IPS-NIHi7 (cell line): ENCODE results near the gene EXOC6.
A peak's percentile ranks its signal among the peaks of the same experiment; 100 is the strongest.

Experiments
- DNase-seq: peaks from one replicate; pipeline ENCODE4 v3.0.0; 2012; ENCODE audit warnings: mixed read lengths; ENCODE audit errors: extremely low spot score

The EXOC6 gene

DNA sequence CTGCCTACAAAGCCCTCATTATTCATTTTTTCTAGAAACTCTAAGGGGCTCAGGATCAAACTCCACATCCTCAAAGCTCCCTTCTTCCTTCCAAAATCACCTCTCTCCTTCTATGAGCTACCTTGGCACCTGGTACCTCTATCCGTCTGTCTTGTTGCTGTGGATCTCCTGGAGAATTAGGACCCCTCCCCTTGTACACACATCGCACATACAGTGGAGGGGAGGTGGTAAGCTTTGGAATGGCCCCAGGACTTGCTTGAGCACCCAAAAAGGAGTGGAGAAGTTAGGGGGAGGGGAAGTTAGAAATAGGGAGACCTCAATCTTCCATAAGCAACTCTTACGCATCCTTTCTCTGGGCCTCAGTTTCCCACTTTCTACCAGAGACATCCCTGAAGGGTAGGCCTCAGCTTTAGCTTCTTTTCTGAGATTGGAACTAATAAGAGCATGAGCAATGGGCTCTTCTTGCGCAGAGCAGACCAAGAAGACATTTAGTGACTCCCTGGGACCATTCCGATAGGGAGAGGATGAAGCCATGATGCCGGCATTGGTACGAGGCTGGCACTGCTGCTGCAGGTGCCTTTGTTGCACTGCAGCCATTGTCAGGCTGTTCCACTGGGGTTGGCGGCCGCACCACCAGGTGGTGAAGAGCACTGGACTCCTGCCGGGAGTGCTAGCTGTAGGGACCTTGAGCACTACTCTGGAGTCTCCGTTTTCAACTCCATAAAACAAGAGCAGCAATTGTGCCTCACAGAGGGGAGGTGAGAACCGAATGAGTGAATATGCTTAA lies 216.7 kb downstream of the EXOC6 start:
- DNase-seq = no peak

DNA sequence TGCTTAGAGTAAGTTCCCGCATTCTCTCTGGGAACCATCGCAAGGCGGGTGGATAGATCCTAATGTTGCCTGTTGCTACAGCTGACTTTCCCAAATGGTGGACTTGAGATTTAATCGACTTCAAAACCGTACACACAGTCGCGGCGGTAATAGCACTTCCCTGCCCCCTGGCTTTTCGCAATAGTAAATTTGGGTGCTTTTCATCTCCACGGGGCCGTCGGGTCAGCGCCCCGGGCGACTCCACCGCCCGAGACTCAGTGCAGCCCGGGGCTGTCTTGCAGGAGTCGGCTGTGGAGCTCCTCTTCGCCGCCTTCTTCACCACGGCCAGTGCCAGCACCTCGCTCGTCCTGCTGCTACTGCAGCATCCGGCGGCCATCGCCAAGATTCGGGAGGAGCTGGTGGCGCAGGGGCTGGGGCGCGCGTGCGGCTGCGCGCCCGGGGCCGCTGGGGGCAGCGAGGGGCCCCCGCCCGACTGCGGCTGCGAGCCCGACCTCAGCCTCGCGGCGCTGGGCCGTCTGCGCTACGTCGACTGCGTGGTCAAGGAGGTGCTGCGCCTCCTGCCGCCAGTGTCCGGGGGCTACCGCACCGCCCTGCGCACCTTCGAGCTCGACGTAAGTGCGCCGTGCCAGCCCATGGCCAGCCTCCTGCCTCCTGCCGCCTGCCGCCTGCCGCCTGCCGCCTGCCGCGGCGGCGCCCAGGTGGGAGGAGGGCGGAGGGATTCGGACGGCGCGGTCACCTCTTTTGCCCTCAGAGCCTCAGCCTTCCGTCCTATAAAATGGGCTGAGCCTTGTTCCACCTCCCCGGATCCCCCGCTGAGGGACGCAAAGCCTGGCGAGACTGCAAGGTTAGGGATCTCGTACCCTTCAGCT lies 217.6 kb downstream of the EXOC6 start:
- DNase-seq = peak; percentile 48

DNA sequence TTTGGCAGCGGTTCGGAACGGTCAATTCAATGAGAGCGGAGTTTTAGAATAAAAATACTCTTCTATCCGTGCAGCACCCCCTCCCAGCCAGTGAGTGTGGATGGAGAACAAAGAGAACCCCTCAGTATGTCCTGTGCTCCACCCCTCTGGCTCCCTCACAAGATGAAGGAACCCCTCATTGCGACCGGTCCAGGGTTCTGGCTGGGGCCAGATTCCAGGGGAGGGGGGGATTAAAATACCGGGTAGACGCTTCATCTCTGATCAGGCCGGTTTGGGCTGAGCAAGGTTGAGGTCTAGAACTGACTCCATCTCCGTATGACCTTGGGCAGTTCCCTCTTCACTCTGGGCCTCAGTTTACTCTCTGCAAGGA lies 218.2 kb downstream of the EXOC6 start:
- no peak for DNase-seq

- DNase-seq = no peak
These were observed 219.4 kb downstream of the EXOC6 start for GRCh38 chr10:93067443-93068365.

DNA sequence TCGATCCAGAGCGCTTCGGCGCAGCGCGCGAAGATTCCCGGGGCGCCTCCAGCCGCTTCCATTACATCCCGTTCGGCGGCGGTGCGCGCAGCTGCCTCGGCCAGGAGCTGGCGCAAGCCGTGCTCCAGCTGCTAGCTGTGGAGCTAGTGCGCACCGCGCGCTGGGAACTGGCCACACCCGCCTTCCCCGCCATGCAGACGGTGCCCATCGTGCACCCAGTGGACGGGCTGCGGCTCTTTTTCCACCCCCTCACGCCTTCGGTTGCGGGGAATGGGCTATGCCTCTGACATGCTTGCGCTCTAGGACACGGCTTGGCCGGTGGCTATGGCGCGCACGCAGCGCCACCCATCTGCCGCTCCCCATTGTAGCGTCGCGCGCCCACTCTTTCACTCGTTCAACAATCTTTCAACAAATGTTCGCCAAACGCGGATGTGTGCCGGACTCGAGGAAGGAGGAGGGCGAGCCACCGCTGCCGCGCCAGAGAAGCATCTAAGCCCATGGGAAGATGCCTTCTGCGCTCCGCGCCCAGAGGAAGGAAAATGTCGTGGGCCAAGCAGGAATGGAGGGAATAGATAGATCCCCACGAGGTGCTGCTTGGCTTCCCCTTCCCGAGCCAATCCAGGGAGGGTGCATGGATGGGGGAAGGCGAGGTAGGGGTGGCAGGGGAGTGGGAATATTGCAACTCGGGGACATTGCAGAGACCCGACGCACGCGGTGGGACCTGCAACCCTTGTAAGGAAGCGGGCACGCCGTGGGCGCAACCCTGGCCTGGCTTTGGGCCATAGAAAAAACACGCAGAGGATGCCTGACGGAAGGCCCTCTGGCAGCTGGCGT lies 220.3 kb downstream of the EXOC6 start:
- DNase-seq = peak; percentile 46

DNA sequence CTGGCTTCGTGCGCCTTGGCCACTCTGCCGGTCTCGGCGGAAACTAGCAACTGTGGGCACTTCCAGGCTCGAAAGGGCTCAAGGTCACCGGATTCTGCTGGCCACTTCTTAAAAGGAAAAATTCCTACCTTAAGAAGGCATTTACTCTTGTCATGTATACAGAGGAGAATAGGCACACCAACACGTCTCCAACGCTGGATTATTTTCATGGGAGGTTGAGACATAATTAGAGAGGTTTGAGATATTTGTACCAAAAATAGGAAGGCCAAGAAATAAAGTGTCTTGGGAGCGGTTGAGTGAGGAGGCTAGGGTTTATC lies 220.9 kb downstream of the EXOC6 start:
- no peak for DNase-seq

- no peak for DNase-seq
These were observed 222.3 kb downstream of the EXOC6 start for GRCh38 chr10:93070378-93071176.

GRCh38 chr10:93071177-93071472 lies 222.8 kb downstream of the EXOC6 start:
- DNase-seq = no peak

- peak; percentile 83 for DNase-seq
These were observed 223.4 kb downstream of the EXOC6 start for GRCh38 chr10:93071674-93072224.

- no peak for DNase-seq
These were observed 223.9 kb downstream of the EXOC6 start for GRCh38 chr10:93072225-93072712.

DNA sequence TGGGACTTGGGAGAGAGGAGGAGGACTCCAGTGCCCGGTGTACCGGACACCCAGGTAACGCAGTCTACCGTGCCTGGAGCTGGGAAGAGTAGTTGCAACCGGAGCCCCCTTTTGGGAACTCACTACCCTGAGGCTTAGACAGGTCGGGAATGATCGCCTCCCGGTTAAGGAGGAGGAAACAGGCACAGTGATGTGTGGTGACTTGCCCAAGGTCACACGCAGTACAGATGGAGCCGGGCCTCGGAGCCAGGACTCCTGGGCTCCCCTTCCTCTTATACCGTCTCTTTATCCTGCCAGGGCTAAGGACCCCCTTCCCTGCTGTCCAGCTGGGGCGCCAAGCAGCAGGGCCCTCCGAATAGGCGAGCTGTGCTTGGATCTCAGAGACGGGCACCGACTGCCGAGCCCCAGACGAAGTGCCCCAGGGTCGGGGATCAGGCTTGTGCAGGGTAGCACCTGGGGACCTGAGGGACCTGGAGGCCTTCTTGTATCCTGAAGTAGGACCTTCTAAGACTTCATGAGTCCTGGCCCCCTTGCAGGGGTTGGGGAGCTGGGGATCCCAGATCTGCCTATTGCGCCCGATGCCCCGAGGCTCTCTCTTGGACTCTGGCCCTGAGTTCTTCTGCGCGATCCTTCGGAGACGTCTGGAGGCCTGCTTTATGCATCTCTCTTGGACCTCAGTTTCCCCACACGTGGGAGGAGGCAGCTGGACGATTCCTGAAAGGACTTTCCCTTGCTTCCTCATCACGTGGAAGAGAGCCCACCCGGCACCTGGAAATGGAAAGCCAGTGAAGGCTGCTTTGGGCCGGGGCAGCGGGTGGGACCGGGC lies 224.6 kb downstream of the EXOC6 start:
- DNase-seq = no peak

- DNase-seq = peak; percentile 78
These were observed 225.3 kb downstream of the EXOC6 start, which contains the start of gene CYP26A1 for GRCh38 chr10:93073539-93074146. Gene CYP26A1 (plus strand): TSS chr10:93073893. CDS start chr10:93073935, 42 bp downstream.

- no peak for DNase-seq
These were observed 225.9 kb downstream of the EXOC6 start for GRCh38 chr10:93074147-93074596.

DNA sequence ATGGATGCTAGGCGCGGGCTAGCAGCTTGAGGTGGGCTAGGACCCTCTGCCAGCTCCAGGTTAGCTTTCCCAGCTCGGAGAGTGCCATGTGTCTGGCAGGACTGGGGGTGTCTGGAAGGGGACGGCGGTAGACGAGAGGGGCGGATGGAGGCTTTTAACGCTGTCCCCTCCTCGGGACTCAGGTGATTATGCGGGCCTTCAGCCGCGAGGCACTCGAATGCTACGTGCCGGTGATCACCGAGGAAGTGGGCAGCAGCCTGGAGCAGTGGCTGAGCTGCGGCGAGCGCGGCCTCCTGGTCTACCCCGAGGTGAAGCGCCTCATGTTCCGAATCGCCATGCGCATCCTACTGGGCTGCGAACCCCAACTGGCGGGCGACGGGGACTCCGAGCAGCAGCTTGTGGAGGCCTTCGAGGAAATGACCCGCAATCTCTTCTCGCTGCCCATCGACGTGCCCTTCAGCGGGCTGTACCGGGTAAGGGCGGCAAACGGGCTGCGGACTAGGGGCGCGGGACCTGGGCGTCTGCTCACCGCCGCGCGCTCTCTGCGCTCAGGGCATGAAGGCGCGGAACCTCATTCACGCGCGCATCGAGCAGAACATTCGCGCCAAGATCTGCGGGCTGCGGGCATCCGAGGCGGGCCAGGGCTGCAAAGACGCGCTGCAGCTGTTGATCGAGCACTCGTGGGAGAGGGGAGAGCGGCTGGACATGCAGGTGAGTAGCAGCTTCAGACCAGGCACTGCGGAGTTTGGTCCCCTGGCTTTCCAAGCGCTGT lies 226.5 kb downstream of the EXOC6 start:
- no peak for DNase-seq

GRCh38 chr10:93075369-93076221 lies 227.3 kb downstream of the EXOC6 start:
- DNase-seq = no peak

DNA sequence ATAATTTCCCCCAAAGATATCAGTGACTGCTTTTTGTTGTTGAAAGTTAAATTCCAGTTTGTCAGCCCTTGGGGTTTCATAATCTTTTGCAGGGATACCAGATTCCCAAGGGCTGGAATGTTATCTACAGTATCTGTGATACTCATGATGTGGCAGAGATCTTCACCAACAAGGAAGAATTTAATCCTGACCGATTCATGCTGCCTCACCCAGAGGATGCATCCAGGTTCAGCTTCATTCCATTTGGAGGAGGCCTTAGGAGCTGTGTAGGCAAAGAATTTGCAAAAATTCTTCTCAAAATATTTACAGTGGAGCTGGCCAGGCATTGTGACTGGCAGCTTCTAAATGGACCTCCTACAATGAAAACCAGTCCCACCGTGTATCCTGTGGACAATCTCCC lies 228.6 kb downstream of the EXOC6 start:
- DNase-seq = no peak

DNA sequence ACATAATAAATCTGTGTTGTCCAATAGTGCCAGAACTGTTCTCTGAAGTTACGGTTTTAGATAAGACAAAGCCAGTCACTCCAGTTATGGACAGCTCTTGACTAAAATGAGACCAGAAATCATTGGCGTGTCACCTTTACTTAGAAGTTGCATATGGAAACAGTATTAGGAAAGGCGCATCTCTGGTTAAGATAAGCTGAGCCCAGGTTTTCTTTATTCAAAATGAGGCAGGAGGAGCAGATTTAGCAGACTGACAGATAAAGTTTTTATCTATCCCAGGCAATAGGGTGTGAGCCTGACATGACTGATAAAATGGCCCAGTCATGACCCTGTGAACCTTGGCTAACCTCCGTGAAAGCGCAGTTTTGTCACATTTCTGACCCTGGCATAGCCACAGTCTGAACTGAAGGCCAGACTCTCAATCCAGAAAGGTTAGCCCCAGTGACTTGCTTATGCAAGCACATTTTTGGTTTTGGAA lies 229.6 kb downstream of the EXOC6 start:
- no peak for DNase-seq
